ENCODE measurements around the gene NDC1. TPM values are rescaled to one million over a fixed set of nuclear protein-coding genes. Genes with fewer than 3 reads are reported as not detected.

Gene NDC1
- total and polyA plus RNA-seq, 2 of the 4 experiments (the other 2 are of a cell fraction) = 11.8 to 33.9 TPM

DNA sequence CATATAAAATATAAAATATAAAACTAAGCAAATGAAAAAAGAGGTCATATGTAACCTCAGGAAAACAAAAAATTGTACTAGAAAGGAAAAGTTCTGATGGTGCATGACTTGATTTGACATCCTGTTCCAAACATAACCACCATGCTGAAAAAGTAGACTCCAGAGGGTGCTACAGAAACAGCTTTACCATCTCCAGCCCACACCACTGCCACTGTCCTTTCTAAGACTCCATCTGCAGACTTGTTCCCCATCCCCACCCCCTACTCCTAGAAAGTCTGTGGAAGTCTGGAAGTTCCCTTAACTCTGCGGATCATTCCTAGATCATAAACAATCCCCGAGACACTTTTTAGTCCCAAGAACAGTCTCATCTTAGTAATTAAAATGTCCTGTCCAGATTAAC, 119.7 kb downstream of the NDC1 start:
- TF ChIP-seq, protein P1, sequence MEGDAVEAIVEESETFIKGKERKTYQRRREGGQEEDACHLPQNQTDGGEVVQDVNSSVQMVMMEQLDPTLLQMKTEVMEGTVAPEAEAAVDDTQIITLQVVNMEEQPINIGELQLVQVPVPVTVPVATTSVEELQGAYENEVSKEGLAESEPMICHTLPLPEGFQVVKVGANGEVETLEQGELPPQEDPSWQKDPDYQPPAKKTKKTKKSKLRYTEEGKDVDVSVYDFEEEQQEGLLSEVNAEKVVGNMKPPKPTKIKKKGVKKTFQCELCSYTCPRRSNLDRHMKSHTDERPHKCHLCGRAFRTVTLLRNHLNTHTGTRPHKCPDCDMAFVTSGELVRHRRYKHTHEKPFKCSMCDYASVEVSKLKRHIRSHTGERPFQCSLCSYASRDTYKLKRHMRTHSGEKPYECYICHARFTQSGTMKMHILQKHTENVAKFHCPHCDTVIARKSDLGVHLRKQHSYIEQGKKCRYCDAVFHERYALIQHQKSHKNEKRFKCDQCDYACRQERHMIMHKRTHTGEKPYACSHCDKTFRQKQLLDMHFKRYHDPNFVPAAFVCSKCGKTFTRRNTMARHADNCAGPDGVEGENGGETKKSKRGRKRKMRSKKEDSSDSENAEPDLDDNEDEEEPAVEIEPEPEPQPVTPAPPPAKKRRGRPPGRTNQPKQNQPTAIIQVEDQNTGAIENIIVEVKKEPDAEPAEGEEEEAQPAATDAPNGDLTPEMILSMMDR (conservative IDR thresholded peaks at IDR 0.05; ENCODE audit: low read depth, low read length) = 0 out of 2 replicates have a peak, but pooled peaks have one; percentile 11
- TF ChIP-seq, protein P2, sequence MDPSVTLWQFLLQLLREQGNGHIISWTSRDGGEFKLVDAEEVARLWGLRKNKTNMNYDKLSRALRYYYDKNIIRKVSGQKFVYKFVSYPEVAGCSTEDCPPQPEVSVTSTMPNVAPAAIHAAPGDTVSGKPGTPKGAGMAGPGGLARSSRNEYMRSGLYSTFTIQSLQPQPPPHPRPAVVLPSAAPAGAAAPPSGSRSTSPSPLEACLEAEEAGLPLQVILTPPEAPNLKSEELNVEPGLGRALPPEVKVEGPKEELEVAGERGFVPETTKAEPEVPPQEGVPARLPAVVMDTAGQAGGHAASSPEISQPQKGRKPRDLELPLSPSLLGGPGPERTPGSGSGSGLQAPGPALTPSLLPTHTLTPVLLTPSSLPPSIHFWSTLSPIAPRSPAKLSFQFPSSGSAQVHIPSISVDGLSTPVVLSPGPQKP (IDR thresholded peaks at IDR 0.05; ENCODE audit: borderline replicate concordance, low read depth, low read length) = no peak
- H2AFZ ChIP-seq (replicated peaks; ENCODE audit: low read length, poor library complexity) = no peak overlapping the region
- BruUV-seq (replicated peaks) = no TSS peak
- 17% methylated on average over 1 of the region's 2 CpGs; no CpG with 5 or more reads in 1 of the 2 experiments for WGBS, 2 experiments (ENCODE audit: extremely low coverage in 2 of 2, insufficient read length in 1 of 2)
- no peaks in the 10 kb centered on the region for H3K36me3 ChIP-seq (ENCODE audit: control insufficient read depth, insufficient read depth, low read length)
- ChIA-PET POLR2A (ENCODE audit: unreplicated experiment) (no interaction called here), CTCF (no interaction called here)
- intact Hi-C loops (cut with micrococcal nuclease) = no loop called here
- no peak overlapping the region for H4K5ac ChIP-seq (ENCODE audit: low read depth, low read length)
- DNase-seq (peak; percentile 27), ATAC-seq (ENCODE audit: low read depth) (peak; percentile 52)
- H3K14ac ChIP-seq (replicated peaks; ENCODE audit: low read depth, low read length) = no peak overlapping the region
- H3K4me2 ChIP-seq (ENCODE audit: low read depth, low read length) = no peak overlapping the region
- H3K4me3 ChIP-seq (ENCODE audit: insufficient read depth, low read depth, low read length) = no peak overlapping the region
- no peak overlapping the region for H3K27ac ChIP-seq (ENCODE audit: insufficient read depth, low read length)
- peaks cover 11% of the 10 kb centered on the region for H3K9me1 ChIP-seq (ENCODE audit: insufficient read depth, low read length)
- no peak overlapping the region for H3K4ac ChIP-seq (ENCODE audit: low read depth, low read length)
- H3K4me1 ChIP-seq (ENCODE audit: control insufficient read depth, insufficient read depth, low read length) = peaks cover 3% of the 10 kb centered on the region; the same call in 1 of the 2 replicates
- dilution Hi-C loops (cut with HindIII; ENCODE audit: low sequenced_read_pairs, unreplicated experiment) = no loop called here
- no peak overlapping the region for H2AK9ac ChIP-seq (replicated peaks; ENCODE audit: low read depth, low read length, poor library complexity)
- in situ Hi-C loops (cut with MboI; ENCODE audit: low sequenced_read_pairs) = no loop called here
- no peak overlapping the region for H3K9ac ChIP-seq (ENCODE audit: low read depth, low read length)
- no peak overlapping the region for H3K23ac ChIP-seq (ENCODE audit: low read depth, low read length)
- no peaks in the 10 kb centered on the region for H3K27me3 ChIP-seq (ENCODE audit: control insufficient read depth, insufficient read depth, low read length)
- no peak overlapping the region for H4K8ac ChIP-seq (ENCODE audit: low read depth in 2 of 2, low read length in 2 of 2)
- peaks cover 11% of the 10 kb centered on the region; the same call in 1 of the 2 replicates for H4K20me1 ChIP-seq (ENCODE audit: insufficient read depth, low read length)
- H3K18ac ChIP-seq (ENCODE audit: low read depth, low read length) = no peak overlapping the region
- H3K9me3 ChIP-seq (ENCODE audit: control insufficient read depth, insufficient read depth, low read length) = no peaks in the 10 kb centered on the region
- H4K91ac ChIP-seq (ENCODE audit: insufficient read depth, low read depth, low read length) = no peak overlapping the region
- no peak overlapping the region for H2AK5ac ChIP-seq (ENCODE audit: low read depth, low read length)
- no peak overlapping the region for H2BK5ac ChIP-seq (ENCODE audit: low read depth, low read length, poor library complexity, severe bottlenecking)
- no peak overlapping the region for H2BK15ac ChIP-seq (ENCODE audit: low read depth, low read length)
- H2BK120ac ChIP-seq (ENCODE audit: low read depth, low read length) = no peak overlapping the region
- no peak overlapping the region for H3K56ac ChIP-seq (ENCODE audit: extremely low read depth, insufficient read depth, low read length)
- no peak overlapping the region for H2BK20ac ChIP-seq (ENCODE audit: low read depth, low read length)
- peaks cover 6 to 14% of the 10 kb centered on the region in 2 experiments; a peak in 2 of 4 replicates for H3K79me1 ChIP-seq (ENCODE audit: low read depth in 1 of 2, low read length in 2 of 2)

Data from IMR-90 (cell line).